Smooth muscle cell (in vitro differentiated cells): ENCODE results near the gene ATP13A2. TPM values are rescaled to one million over a fixed set of nuclear protein-coding genes. Genes with fewer than 3 reads are reported as not detected.

Source experiments
- DNase-seq: peaks from one replicate; lab custom pipeline; 2025; ENCODE audit not compliant: unreplicated experiment; lab: John Stamatoyannopoulos, UW
- H2AFZ ChIP-seq: fragments of 200-600 bp; sonication (generic); 2 replicates; pipeline ENCODE4 v1.6.0; 2016; ENCODE audit warnings: antibody characterized with exemption, low read depth, mild to moderate bottlenecking
- H3F3A ChIP-seq: fragments of 200-600 bp; sonication (generic); 2 replicates; pipeline ENCODE4 v1.6.0; 2017; ENCODE audit warnings: antibody characterized with exemption, low read depth
- H3K27ac ChIP-seq: fragments of 200-600 bp; sonication (generic); 2 replicates; pipeline ENCODE4 v1.5.1; 2016; ENCODE audit warnings: low read depth, mild to moderate bottlenecking
- H3K27me3 ChIP-seq: fragments of 200-600 bp; sonication (generic); 2 replicates; pipeline ENCODE4 v1.6.1; 2016; ENCODE audit warnings: low read depth, mild to moderate bottlenecking
- H3K36me3 ChIP-seq: fragments of 200-600 bp; sonication (generic); 2 replicates; pipeline ENCODE4 v1.5.1; 2016; ENCODE audit warnings: low read depth
- H3K4me1 ChIP-seq: fragments of 200-600 bp; sonication (generic); 2 replicates; pipeline ENCODE4 v1.5.1; 2016; ENCODE audit warnings: low read depth
- H3K4me2 ChIP-seq: fragments of 200-600 bp; sonication (generic); 2 replicates; pipeline ENCODE4 v1.6.0; 2016; ENCODE audit warnings: mild to moderate bottlenecking
- H3K4me3 ChIP-seq: fragments of 200-600 bp; sonication (generic); 2 replicates; pipeline ENCODE4 v1.5.1; 2016; ENCODE audit warnings: mild to moderate bottlenecking
- H3K79me2 ChIP-seq: fragments of 200-600 bp; sonication (generic); 2 replicates; pipeline ENCODE4 v1.6.0; 2016; ENCODE audit warnings: low read depth, mild to moderate bottlenecking
- H3K9ac ChIP-seq: fragments of 200-600 bp; sonication (generic); 2 replicates; pipeline ENCODE4 v1.6.0; 2016; ENCODE audit warnings: low read depth
- H3K9me3 ChIP-seq: fragments of 200-600 bp; sonication (generic); replicated peaks from 2 replicates; pipeline ENCODE4 v1.5.1; 2016; ENCODE audit warnings: low read depth
- H4K20me1 ChIP-seq: fragments of 200-600 bp; sonication (generic); 2 replicates; pipeline ENCODE4 v1.6.0; 2016; ENCODE audit warnings: low read depth
- WGBS: methylation state at CpG from one replicate; pipeline ENCODE4 v1.1.7; 2016; ENCODE audit warnings: low lambda C conversion rate; 5-methylcytosine and 5-hydroxymethylcytosine counted together
- polyA plus RNA-seq: library from polyadenylated mRNA; unstranded; fragments of >200 nt; fragmentation: Nextera tagmentation; extraction: Ambion mirVana; gene quantifications from 2 replicates; pipeline ENCODE4 v1.2.1, GENCODE V29; 2016
- total RNA-seq: library from RNA; depleted of rRNA; stranded (reverse); fragments of >200 nt; gene quantifications from 2 replicates; pipeline ENCODE4 v1.2.3, GENCODE V29; 2014
- TF ChIP-seq, protein P1 (sequence below): fragments of 200-600 bp; sonication (generic); IDR thresholded peaks from 2 replicates; pipeline ENCODE4 v1.5.1; 2017; ENCODE audit warnings: borderline replicate concordance, mild to moderate bottlenecking, antibody characterized with exemption; ENCODE audit not compliant: insufficient read depth, poor library complexity, severe bottlenecking

The ATP13A2 gene
- total and polyA plus RNA-seq, 2 experiments from 2014 or later: 27.7 to 42.3 TPM

DNA sequence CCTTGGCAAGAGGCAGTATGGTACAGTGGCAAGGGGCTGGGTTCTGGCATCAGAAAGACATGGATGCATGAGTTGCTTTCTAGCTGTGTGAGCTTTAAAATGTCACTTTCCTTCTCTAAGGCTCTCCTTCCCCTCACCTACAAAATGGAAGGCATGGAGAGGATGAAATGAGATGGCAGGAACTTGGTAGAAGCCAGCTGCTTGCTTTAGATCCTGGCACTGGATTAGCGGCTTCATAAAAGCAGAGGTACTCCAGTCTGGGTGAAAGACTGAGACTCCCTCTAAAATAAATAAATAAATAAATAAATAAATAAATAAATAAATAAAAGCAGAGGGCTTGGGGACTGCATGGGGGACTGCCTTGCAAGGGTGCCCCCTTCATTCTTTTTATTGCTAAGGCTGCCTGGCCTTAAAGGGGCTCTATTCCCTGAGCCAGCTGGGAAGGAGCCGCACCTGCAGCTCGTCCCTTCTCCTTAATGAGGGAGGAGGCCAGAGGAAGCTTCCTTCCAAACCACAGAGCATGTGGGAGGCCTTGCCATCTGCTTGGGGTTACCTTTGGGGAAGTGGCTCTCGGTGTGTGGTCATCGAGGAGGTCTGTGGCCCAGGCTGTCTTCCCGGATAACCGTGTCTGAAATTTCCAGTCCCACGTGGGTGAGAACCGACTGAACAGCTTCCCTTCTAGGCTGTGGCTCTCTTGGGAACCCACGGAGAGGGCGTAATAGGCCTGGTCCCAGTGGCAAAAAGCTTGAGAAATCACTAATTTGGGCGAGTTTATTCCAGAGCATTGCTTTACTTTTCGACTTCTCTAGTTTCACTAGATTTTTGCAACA, 2.0 kb upstream of the ATP13A2 start:
- peaks cover 21% of the 10 kb centered on the region for H4K20me1 ChIP-seq
- H3K36me3 ChIP-seq: no peaks in the 10 kb centered on the region
- no peaks in the 10 kb centered on the region for H3K9me3 ChIP-seq
- no peak overlapping the region for H3K4me3 ChIP-seq
- H3K4me2 ChIP-seq: no peak overlapping the region
- TF ChIP-seq, protein P1, sequence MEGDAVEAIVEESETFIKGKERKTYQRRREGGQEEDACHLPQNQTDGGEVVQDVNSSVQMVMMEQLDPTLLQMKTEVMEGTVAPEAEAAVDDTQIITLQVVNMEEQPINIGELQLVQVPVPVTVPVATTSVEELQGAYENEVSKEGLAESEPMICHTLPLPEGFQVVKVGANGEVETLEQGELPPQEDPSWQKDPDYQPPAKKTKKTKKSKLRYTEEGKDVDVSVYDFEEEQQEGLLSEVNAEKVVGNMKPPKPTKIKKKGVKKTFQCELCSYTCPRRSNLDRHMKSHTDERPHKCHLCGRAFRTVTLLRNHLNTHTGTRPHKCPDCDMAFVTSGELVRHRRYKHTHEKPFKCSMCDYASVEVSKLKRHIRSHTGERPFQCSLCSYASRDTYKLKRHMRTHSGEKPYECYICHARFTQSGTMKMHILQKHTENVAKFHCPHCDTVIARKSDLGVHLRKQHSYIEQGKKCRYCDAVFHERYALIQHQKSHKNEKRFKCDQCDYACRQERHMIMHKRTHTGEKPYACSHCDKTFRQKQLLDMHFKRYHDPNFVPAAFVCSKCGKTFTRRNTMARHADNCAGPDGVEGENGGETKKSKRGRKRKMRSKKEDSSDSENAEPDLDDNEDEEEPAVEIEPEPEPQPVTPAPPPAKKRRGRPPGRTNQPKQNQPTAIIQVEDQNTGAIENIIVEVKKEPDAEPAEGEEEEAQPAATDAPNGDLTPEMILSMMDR: no peak
- H3K27ac ChIP-seq: no peak overlapping the region
- H3K27me3 ChIP-seq: no peaks in the 10 kb centered on the region
- WGBS: 71% methylated on average over 13 of the region's 13 CpGs
- no peak overlapping the region for H3K9ac ChIP-seq
- peaks cover 3% of the 10 kb centered on the region for H3K4me1 ChIP-seq
- no peaks in the 10 kb centered on the region for H3K79me2 ChIP-seq
- no peak overlapping the region for H2AFZ ChIP-seq
- DNase-seq: no peak
- H3F3A ChIP-seq: peaks cover 15% of the 10 kb centered on the region

GRCh38 chr1:17012775-17013490, 1.2 kb upstream of the ATP13A2 start:
- H2AFZ ChIP-seq: no peak overlapping the region
- H3K27ac ChIP-seq: no peak overlapping the region
- TF ChIP-seq, protein P1: no peak
- 78% methylated on average over 9 of the region's 9 CpGs for WGBS
- no peaks in the 10 kb centered on the region for H3K79me2 ChIP-seq
- no peaks in the 10 kb centered on the region for H3K9me3 ChIP-seq
- H3F3A ChIP-seq: peaks cover 14% of the 10 kb centered on the region
- no peak overlapping the region for H3K4me3 ChIP-seq
- H4K20me1 ChIP-seq: peaks cover 29% of the 10 kb centered on the region
- DNase-seq: no peak
- no peak overlapping the region for H3K4me2 ChIP-seq
- H3K36me3 ChIP-seq: no peaks in the 10 kb centered on the region
- H3K27me3 ChIP-seq: no peaks in the 10 kb centered on the region
- no peak overlapping the region for H3K9ac ChIP-seq
- H3K4me1 ChIP-seq: peaks cover 3% of the 10 kb centered on the region

DNA sequence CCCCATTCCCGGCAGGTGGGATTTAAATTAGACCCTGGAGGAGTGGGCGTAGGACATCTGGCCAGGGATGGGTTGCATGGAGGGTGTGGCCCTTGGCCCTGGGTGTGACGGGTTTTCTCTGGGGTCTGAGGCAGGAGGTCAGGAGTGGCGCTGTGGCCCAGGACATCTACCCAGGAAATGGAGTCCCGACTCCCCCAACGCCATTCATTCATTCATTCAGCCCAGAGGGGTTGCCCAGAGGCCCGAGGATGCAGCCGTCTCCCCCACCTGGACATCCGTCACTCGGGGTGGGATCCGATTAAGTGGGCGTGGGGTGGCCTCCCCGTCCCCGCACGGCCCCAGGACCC, 663 bp downstream of the ATP13A2 start:
- H3F3A ChIP-seq: peaks cover 2% of the 10 kb centered on the region
- H3K4me3 ChIP-seq: peak overlapping the region; percentile 62
- TF ChIP-seq, protein P1: no peak
- no peaks in the 10 kb centered on the region for H3K79me2 ChIP-seq
- no peaks in the 10 kb centered on the region for H3K36me3 ChIP-seq
- no peaks in the 10 kb centered on the region for H3K27me3 ChIP-seq
- H3K9me3 ChIP-seq: no peaks in the 10 kb centered on the region
- no peak overlapping the region for H3K9ac ChIP-seq
- peaks cover 3% of the 10 kb centered on the region for H3K4me1 ChIP-seq
- H2AFZ ChIP-seq: no peak overlapping the region
- H3K27ac ChIP-seq: no peak overlapping the region
- WGBS: 9% methylated on average over 13 of the region's 15 CpGs
- H3K4me2 ChIP-seq: peak overlapping the region; percentile 98
- H4K20me1 ChIP-seq: peaks cover 43% of the 10 kb centered on the region
- no peak for DNase-seq
